ENCODE data around the gene MED17. TPM values are rescaled to one million over a fixed set of nuclear protein-coding genes. Genes with fewer than 3 reads are reported as not detected.

The MED17 gene
- total RNA-seq, 1 donor from 2014 or later, result 53.3 TPM

- peaks cover 5% of the 10 kb centered on the region for H3K4me1 Mint-ChIP-seq (ENCODE audit: unreplicated experiment)
Observed at GRCh38 chr11:93838967-93839366, 54.9 kb downstream of the MED17 start.

GRCh38 chr11:93840180-93840579, 56.1 kb downstream of the MED17 start:
- Mint-ChIP-seq H3K27me3 (no peaks in the 10 kb centered on the region), H3K27ac (no peak overlapping the region), H3K4me1 (ENCODE audit: unreplicated experiment) (peaks cover 10% of the 10 kb centered on the region), H3K36me3 (no peaks in the 10 kb centered on the region), H3K4me3 (no peak overlapping the region), H3K9me3 (no peaks in the 10 kb centered on the region)
- TF ChIP-seq CTCF (conservative IDR thresholded peaks at IDR 0.05), result no peak
- DNase-seq (ENCODE audit: extremely low spot score, unreplicated experiment), result no peak

More at GRCh38 chr11:93838967-93839366, 54.9 kb downstream of the MED17 start:
- Mint-ChIP-seq H3K9me3 (peaks cover 1% of the 10 kb centered on the region), H3K36me3 (no peaks in the 10 kb centered on the region), H3K27me3 (no peaks in the 10 kb centered on the region), H3K27ac (no peak overlapping the region), H3K4me3 (no peak overlapping the region)
- DNase-seq (ENCODE audit: extremely low spot score, unreplicated experiment), result no peak
- no peak for TF ChIP-seq CTCF (conservative IDR thresholded peaks at IDR 0.05)

GRCh38 chr11:93840981-93841380, 56.9 kb downstream of the MED17 start:
- no peak for TF ChIP-seq CTCF (conservative IDR thresholded peaks at IDR 0.05)
- Mint-ChIP-seq H3K27me3 (no peaks in the 10 kb centered on the region), H3K36me3 (no peaks in the 10 kb centered on the region), H3K4me3 (no peak overlapping the region), H3K27ac (no peak overlapping the region), H3K4me1 (ENCODE audit: unreplicated experiment) (peaks cover 10% of the 10 kb centered on the region), H3K9me3 (no peaks in the 10 kb centered on the region)
- DNase-seq (ENCODE audit: extremely low spot score, unreplicated experiment), result no peak

- peaks cover 10% of the 10 kb centered on the region for H3K4me1 Mint-ChIP-seq (ENCODE audit: unreplicated experiment)
- H3K27ac Mint-ChIP-seq, result no peak overlapping the region
- DNase-seq (ENCODE audit: extremely low spot score, unreplicated experiment), result no peak
- no peaks in the 10 kb centered on the region for H3K36me3 Mint-ChIP-seq
- no peak overlapping the region for H3K4me3 Mint-ChIP-seq
- TF ChIP-seq CTCF (conservative IDR thresholded peaks at IDR 0.05), result no peak
- no peaks in the 10 kb centered on the region for H3K9me3 Mint-ChIP-seq
- H3K27me3 Mint-ChIP-seq, result no peaks in the 10 kb centered on the region
Observed at GRCh38 chr11:93841446-93841845, 57.4 kb downstream of the MED17 start.

- TF ChIP-seq CTCF (conservative IDR thresholded peaks at IDR 0.05), result no peak
- H3K27ac Mint-ChIP-seq, result no peak overlapping the region
- peaks cover 10% of the 10 kb centered on the region for H3K4me1 Mint-ChIP-seq (ENCODE audit: unreplicated experiment)
- no peak for DNase-seq (ENCODE audit: extremely low spot score, unreplicated experiment)
- H3K36me3 Mint-ChIP-seq, result no peaks in the 10 kb centered on the region
- no peaks in the 10 kb centered on the region for H3K9me3 Mint-ChIP-seq
- no peak overlapping the region for H3K4me3 Mint-ChIP-seq
- no peaks in the 10 kb centered on the region for H3K27me3 Mint-ChIP-seq
Observed at GRCh38 chr11:93842034-93842433, 58.0 kb downstream of the MED17 start.

GRCh38 chr11:93842461-93842860, 58.4 kb downstream of the MED17 start:
- no peak overlapping the region for H3K4me3 Mint-ChIP-seq

More at GRCh38 chr11:93842461-93842860, 58.4 kb downstream of the MED17 start:
- Mint-ChIP-seq H3K36me3 (no peaks in the 10 kb centered on the region), H3K27me3 (no peaks in the 10 kb centered on the region), H3K27ac (no peak overlapping the region), H3K4me1 (ENCODE audit: unreplicated experiment) (peaks cover 10% of the 10 kb centered on the region), H3K9me3 (no peaks in the 10 kb centered on the region)
- DNase-seq (ENCODE audit: extremely low spot score, unreplicated experiment), result no peak
- TF ChIP-seq CTCF (conservative IDR thresholded peaks at IDR 0.05), result no peak

Data from type B pancreatic cell (in vitro differentiated cells).